ENCODE measurements around the gene TOP2B.

Gene TOP2B

GRCh38 chr3:25665315-25666280, 891 bp upstream of the TOP2B start:
- DNase-seq = no peak

- peak; percentile 58 to 60 for DNase-seq
Measured at GRCh38 chr3:25663869-25664811, 567 bp downstream of the TOP2B start.

- DNase-seq = no peak
Measured at GRCh38 chr3:25663347-25663868, 1.3 kb downstream of the TOP2B start.

- DNase-seq = no peak
Measured at GRCh38 chr3:25662736-25663320, 1.9 kb downstream of the TOP2B start.

GRCh38 chr3:25661694-25662437, 2.8 kb downstream of the TOP2B start:
- no peak for DNase-seq

GRCh38 chr3:25658836-25659235, 5.9 kb downstream of the TOP2B start:
- DNase-seq = no peak

- no peak for DNase-seq
Measured at GRCh38 chr3:25657293-25657692, 7.4 kb downstream of the TOP2B start.

- no peak for DNase-seq
Measured at GRCh38 chr3:25655659-25656058, 9.0 kb downstream of the TOP2B start.

- no peak for DNase-seq
Measured at GRCh38 chr3:25654576-25654975, 10.1 kb downstream of the TOP2B start.

GRCh38 chr3:25653322-25653721, 11.4 kb downstream of the TOP2B start:
- no peak for DNase-seq

- no peak for DNase-seq
Measured at GRCh38 chr3:25652921-25653320, 11.8 kb downstream of the TOP2B start.

GRCh38 chr3:25648925-25649830, 15.5 kb downstream of the TOP2B start:
- DNase-seq = no peak

- peak; percentile 77 to 84 for DNase-seq
Measured at GRCh38 chr3:25648107-25648535, 16.6 kb downstream of the TOP2B start.

- DNase-seq = no peak
Measured at GRCh38 chr3:25635038-25635437, 29.7 kb downstream of the TOP2B start.

GRCh38 chr3:25633919-25634318, 30.8 kb downstream of the TOP2B start:
- DNase-seq = no peak

- no peak for DNase-seq
Measured at GRCh38 chr3:25631989-25632388, 32.7 kb downstream of the TOP2B start.

GRCh38 chr3:25621087-25621486, 43.6 kb downstream of the TOP2B start:
- DNase-seq = no peak

- no peak for DNase-seq
Measured at GRCh38 chr3:25620493-25620892, 44.2 kb downstream of the TOP2B start.

GRCh38 chr3:25619382-25619781, 45.3 kb downstream of the TOP2B start:
- DNase-seq = no peak

GRCh38 chr3:25618028-25618427, 46.7 kb downstream of the TOP2B start:
- DNase-seq = no peak

- no peak for DNase-seq
Measured at GRCh38 chr3:25611193-25611592, 53.5 kb downstream of the TOP2B start.
